Right lobe of liver (tissue), 4 donors: ENCODE results near the gene ZNF592.

Source experiments
- CTCF ChIP-seq, 4 donors: fragments of 200-600 bp in 3 of 4; fragments of 450-650 bp in 1 of 4; IDR thresholded peaks; one replicate each; pipeline versions ENCODE4 v1.5.1 to v1.8.0; 2016 to 2022; ENCODE audit warnings: antibody characterized with exemption in 4 of 4, mild to moderate bottlenecking in 2 of 4
- POLR2A ChIP-seq: fragments of 450-650 bp; IDR thresholded peaks from one replicate; pipeline ENCODE4 v1.6.1; 2017; ENCODE audit warnings: antibody characterized with exemption, mild to moderate bottlenecking
- donor health status: DM: no; HTN: no; CAD: no.
- donor health status: DM: no; HTN: no; CAD: no.
- donor health status: DM: no; HTN: yes; CAD: no.

- TF ChIP-seq POLR2A (no peak), CTCF (IDR thresholded peaks at IDR 0.05) (no peak)
Observed at GRCh38 chr15:84795186-84795585, 46.8 kb downstream of the ZNF592 start.
